Astrocyte (in vitro differentiated cells and primary cell): ENCODE measurements around the gene REEP1. TPM values are rescaled to one million over a fixed set of nuclear protein-coding genes. Genes with fewer than 3 reads are reported as not detected.

Source experiments
- DNase-seq: peaks from one replicate; pipeline ENCODE4 v3.0.0-alpha.2; 2010; ENCODE audit warnings: low read depth
- FAIRE-seq: peaks from 2 replicates; lab custom pipeline; 2011; peaks lifted over from hg19 to GRCh38; lab: Jason Lieb, UNC
- H2AFZ ChIP-seq: 2 replicates; pipeline ENCODE4 v1.6.0; 2012; ENCODE audit warnings: low read depth, low read length, inconsistent platforms
- H3K27ac ChIP-seq: 2 replicates; pipeline ENCODE4 v1.5.1; 2011; ENCODE audit warnings: low read depth, low read length, inconsistent platforms
- H3K27me3 ChIP-seq: 2 replicates; pipeline ENCODE4 v1.6.0; 2011; ENCODE audit warnings: low read length, inconsistent platforms; ENCODE audit not compliant: insufficient read depth
- H3K36me3 ChIP-seq: 2 replicates; pipeline ENCODE4 v1.5.1; 2011; ENCODE audit warnings: low read length, inconsistent platforms; ENCODE audit not compliant: insufficient read depth
- H3K4me1 ChIP-seq: 2 replicates; pipeline ENCODE4 v1.5.1; 2011; ENCODE audit warnings: low read length, inconsistent platforms; ENCODE audit not compliant: insufficient read depth
- H3K4me2 ChIP-seq: 2 replicates; pipeline ENCODE4 v1.6.0; 2012; ENCODE audit warnings: low read length, inconsistent platforms
- H3K4me3 ChIP-seq: 2 replicates; pipeline ENCODE4 v1.5.1; 2011; ENCODE audit warnings: low read depth, mild to moderate bottlenecking, low read length, inconsistent platforms; ENCODE audit not compliant: insufficient read depth
- H3K79me2 ChIP-seq: 2 replicates; pipeline ENCODE4 v1.6.0; 2012; ENCODE audit warnings: mild to moderate bottlenecking, low read length, inconsistent platforms; ENCODE audit not compliant: insufficient read depth
- H3K9ac ChIP-seq: 2 replicates; pipeline ENCODE4 v1.6.0; 2012; ENCODE audit warnings: mild to moderate bottlenecking, low read length, inconsistent platforms
- H3K9me3 ChIP-seq: 2 replicates; pipeline ENCODE4 v1.5.1; 2012; ENCODE audit warnings: low read depth, mild to moderate bottlenecking, low read length, inconsistent platforms; ENCODE audit not compliant: insufficient read depth
- H4K20me1 ChIP-seq: 2 replicates; pipeline ENCODE4 v1.6.0; 2012; ENCODE audit warnings: low read length, inconsistent platforms; ENCODE audit not compliant: insufficient read depth
- H3K27ac Mint-ChIP-seq: one replicate; pipeline ENCODE4 v1.8.0; 2021; ENCODE audit warnings: mild to moderate bottlenecking, mixed read lengths; ENCODE audit not compliant: unreplicated experiment
- H3K27me3 Mint-ChIP-seq: one replicate; pipeline ENCODE4 v1.8.0; 2021; ENCODE audit warnings: low read depth, mixed read lengths; ENCODE audit not compliant: unreplicated experiment
- H3K36me3 Mint-ChIP-seq: one replicate; pipeline ENCODE4 v1.8.0; 2021; ENCODE audit warnings: low read depth, mixed read lengths; ENCODE audit not compliant: unreplicated experiment
- H3K4me1 Mint-ChIP-seq: one replicate; pipeline ENCODE4 v1.8.0; 2021; ENCODE audit warnings: low read depth, mixed read lengths; ENCODE audit not compliant: unreplicated experiment
- H3K4me3 Mint-ChIP-seq: one replicate; pipeline ENCODE4 v1.8.0; 2021; ENCODE audit warnings: mild to moderate bottlenecking, moderate library complexity, mixed read lengths; ENCODE audit not compliant: unreplicated experiment
- H3K9me3 Mint-ChIP-seq: one replicate; pipeline ENCODE4 v1.8.0; 2021; ENCODE audit warnings: mild to moderate bottlenecking, mixed read lengths; ENCODE audit not compliant: unreplicated experiment
- EZH2 ChIP-seq: IDR thresholded peaks from 2 replicates; pipeline ENCODE4 v1.6.1; 2012; ENCODE audit warnings: mild to moderate bottlenecking, low read length, inconsistent platforms; ENCODE audit not compliant: insufficient read depth
- total RNA-seq: library from RNA; stranded (reverse); gene quantifications from 2 replicates; pipeline ENCODE4 v1.2.1, GENCODE V29; 2021
- TF ChIP-seq, protein P1 (sequence below): IDR thresholded peaks from 2 replicates; pipeline ENCODE4 v1.5.1; 2011; ENCODE audit warnings: low read depth, mild to moderate bottlenecking, inconsistent platforms, low read length, moderate library complexity; ENCODE audit not compliant: insufficient read depth

Gene REEP1
- total RNA-seq, 1 donor from 2014 or later, result 0.61 TPM

DNA sequence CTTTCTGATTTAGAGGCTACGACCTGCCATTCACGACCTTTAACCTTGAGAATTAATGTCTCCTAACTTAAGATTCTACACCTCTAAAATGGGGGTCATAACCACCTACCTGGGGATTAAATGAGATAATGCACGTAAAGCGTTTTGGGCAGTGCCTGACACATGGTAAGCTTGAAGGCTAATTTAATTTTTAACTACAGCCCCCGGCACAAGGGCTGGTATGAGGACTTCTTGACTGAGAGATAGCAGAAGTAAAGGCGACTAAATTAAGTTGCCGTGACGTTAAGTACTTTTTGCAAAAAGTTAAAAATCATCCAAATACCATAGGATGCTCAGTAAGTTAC, 137.6 kb downstream of the REEP1 start:
- Histone ChIP-seq H3K4me3 (peak overlapping the region; percentile 93), H3K4me1 (peaks cover 3% of the 10 kb centered on the region), H3K79me2 (peaks cover 54% of the 10 kb centered on the region), H2AFZ (peak overlapping the region; percentile 92), H3K27me3 (no peaks in the 10 kb centered on the region), H3K4me2 (peak overlapping the region; percentile 95), H3K9me3 (no peaks in the 10 kb centered on the region), H3K9ac (peak overlapping the region; percentile 92), H3K36me3 (no peaks in the 10 kb centered on the region), H4K20me1 (peaks cover 11% of the 10 kb centered on the region), H3K27ac (peak overlapping the region; percentile 52)
- peak overlapping the region; percentile 97 for H3K4me3 Mint-ChIP-seq
- DNase-seq, result no peak
- no peaks in the 10 kb centered on the region for H3K9me3 Mint-ChIP-seq
- no peaks in the 10 kb centered on the region for H3K27me3 Mint-ChIP-seq
- no peaks in the 10 kb centered on the region for H3K36me3 Mint-ChIP-seq
- TF ChIP-seq, protein P1, sequence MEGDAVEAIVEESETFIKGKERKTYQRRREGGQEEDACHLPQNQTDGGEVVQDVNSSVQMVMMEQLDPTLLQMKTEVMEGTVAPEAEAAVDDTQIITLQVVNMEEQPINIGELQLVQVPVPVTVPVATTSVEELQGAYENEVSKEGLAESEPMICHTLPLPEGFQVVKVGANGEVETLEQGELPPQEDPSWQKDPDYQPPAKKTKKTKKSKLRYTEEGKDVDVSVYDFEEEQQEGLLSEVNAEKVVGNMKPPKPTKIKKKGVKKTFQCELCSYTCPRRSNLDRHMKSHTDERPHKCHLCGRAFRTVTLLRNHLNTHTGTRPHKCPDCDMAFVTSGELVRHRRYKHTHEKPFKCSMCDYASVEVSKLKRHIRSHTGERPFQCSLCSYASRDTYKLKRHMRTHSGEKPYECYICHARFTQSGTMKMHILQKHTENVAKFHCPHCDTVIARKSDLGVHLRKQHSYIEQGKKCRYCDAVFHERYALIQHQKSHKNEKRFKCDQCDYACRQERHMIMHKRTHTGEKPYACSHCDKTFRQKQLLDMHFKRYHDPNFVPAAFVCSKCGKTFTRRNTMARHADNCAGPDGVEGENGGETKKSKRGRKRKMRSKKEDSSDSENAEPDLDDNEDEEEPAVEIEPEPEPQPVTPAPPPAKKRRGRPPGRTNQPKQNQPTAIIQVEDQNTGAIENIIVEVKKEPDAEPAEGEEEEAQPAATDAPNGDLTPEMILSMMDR, result no peak
- no peak for TF ChIP-seq EZH2
- peak overlapping the region; percentile 97 for H3K27ac Mint-ChIP-seq
- no peak for FAIRE-seq
- peaks cover 23% of the 10 kb centered on the region for H3K4me1 Mint-ChIP-seq

DNA sequence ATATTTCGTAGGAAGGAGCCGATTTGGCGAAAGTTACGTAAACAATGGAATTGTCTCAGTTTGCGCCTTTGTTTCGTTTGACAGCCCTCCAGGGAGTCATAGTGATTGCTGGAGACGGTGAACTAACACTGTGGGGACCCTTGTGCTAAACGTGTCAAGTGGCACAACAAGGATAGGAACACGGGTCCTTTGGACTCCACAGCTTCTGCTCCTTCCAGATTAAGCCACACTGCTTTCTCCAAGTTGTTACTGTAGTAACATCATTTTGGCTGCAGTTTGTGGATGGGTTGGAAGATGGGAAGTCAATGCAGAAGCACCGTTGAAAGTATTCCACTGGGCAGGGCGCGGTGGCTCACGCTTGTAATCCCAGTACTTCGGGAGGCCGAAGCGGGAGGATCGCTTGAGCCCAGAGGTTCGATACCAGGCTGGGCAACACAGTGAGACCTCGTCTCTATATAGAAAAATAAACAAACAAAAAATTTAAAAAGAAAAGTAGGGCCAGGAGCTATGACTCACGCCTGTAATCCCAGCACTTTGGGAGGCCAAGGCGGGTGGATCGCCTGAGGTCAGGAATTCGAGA, 141.5 kb downstream of the REEP1 start:
- Histone ChIP-seq H3K27me3 (no peaks in the 10 kb centered on the region), H3K27ac (peak overlapping the region; percentile 98), H3K36me3 (no peaks in the 10 kb centered on the region), H3K4me2 (peak overlapping the region; percentile 86), H3K4me3 (peak overlapping the region; percentile 81), H3K4me1 (peaks cover 10% of the 10 kb centered on the region), H4K20me1 (peaks cover 35% of the 10 kb centered on the region), H3K9me3 (no peaks in the 10 kb centered on the region), H3K9ac (peak overlapping the region; percentile 97), H2AFZ (peak overlapping the region; percentile 58), H3K79me2 (peaks cover 55% of the 10 kb centered on the region)
- DNase-seq (no peak), FAIRE-seq (no peak)
- Mint-ChIP-seq H3K36me3 (peaks cover under 1% of the 10 kb centered on the region), H3K9me3 (no peaks in the 10 kb centered on the region), H3K27ac (peak overlapping the region; percentile 90), H3K4me3 (peak overlapping the region; percentile 90), H3K27me3 (no peaks in the 10 kb centered on the region), H3K4me1 (peaks cover 22% of the 10 kb centered on the region)
- TF ChIP-seq, protein P1, result no peak
- no peak for TF ChIP-seq EZH2

DNA sequence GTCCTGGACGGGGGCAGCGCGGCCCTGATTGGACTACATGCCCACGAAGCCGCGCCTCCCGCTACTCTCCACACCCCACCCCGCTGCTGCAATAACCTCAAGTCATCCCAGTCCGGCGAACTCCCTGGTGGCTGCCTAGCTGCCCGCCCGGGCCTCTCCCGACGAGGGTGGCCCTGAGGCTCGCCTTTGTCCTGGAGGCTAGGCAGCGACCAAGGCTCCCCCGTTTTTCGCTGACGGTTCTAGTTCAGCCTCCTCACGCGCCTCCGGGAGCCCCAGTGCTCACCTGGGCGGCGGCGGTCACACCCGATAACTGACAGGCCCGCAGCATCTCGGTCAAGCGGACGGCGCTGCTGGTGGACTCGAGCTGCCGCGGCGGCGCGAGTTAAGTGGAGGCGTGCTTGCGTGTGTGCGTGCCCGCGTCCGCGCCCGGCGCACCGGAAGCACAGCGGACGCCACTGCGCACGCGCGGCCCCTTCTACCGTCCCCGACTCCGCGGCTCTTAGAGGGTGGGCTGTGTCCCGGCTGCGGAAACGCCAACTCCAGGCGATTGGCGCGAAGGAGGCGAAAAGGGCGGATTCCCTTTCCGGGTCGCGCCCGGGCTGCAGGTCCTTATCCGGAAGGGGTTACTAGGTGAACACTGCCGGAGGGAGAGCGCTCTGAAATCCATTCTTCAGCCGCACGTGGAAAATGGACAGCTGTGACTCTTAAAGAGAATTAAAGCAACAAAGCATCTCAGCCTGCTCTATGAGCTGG, 142.2 kb downstream of the REEP1 start, which contains the start of gene IMMT:
IMMT (minus strand) TSS at position 408 of the 753 bp plus-strand sequence; CDS start at position 328, 80 bp downstream.
- Mint-ChIP-seq H3K36me3 (peaks cover 5% of the 10 kb centered on the region), H3K27ac (peak within 1 kb of the TSS; percentile 90), H3K9me3 (no peaks in the 10 kb centered on the region), H3K4me1 (peaks cover 20% of the 10 kb centered on the region), H3K4me3 (peak within 1 kb of the TSS; percentile 90), H3K27me3 (no peaks in the 10 kb centered on the region)
- peak; percentile 92 for DNase-seq
- peaks cover 42% of the 10 kb centered on the region for H4K20me1 ChIP-seq
- peak within 1 kb of the TSS; percentile 78 for H2AFZ ChIP-seq
- H3K4me3 ChIP-seq, result peak within 1 kb of the TSS; percentile 81
- H3K9me3 ChIP-seq, result no peaks in the 10 kb centered on the region
- no peaks in the 10 kb centered on the region for H3K36me3 ChIP-seq
- no peak for FAIRE-seq
- peak within 1 kb of the TSS; percentile 97 for H3K9ac ChIP-seq
- H3K27me3 ChIP-seq, result no peaks in the 10 kb centered on the region
- H3K4me1 ChIP-seq, result peaks cover 10% of the 10 kb centered on the region
- H3K4me2 ChIP-seq, result peak within 1 kb of the TSS; percentile 86
- H3K27ac ChIP-seq, result peak within 1 kb of the TSS; percentile 98
- peaks cover 55% of the 10 kb centered on the region for H3K79me2 ChIP-seq
- TF ChIP-seq EZH2, result no peak
- TF ChIP-seq, protein P1, result no peak
